GF-D8 (cell line): ENCODE results near the gene PLA2R1.
"Not testable (repeated sequence)": the region's sequence is repeated elsewhere in the genome, so short reads cannot be mapped to it uniquely, and the experiment has no call there.

ENCODE experiments used
- DNase-seq: peaks from one replicate; lab custom pipeline; 2025; lab: John Stamatoyannopoulos, UW

Gene PLA2R1

DNA sequence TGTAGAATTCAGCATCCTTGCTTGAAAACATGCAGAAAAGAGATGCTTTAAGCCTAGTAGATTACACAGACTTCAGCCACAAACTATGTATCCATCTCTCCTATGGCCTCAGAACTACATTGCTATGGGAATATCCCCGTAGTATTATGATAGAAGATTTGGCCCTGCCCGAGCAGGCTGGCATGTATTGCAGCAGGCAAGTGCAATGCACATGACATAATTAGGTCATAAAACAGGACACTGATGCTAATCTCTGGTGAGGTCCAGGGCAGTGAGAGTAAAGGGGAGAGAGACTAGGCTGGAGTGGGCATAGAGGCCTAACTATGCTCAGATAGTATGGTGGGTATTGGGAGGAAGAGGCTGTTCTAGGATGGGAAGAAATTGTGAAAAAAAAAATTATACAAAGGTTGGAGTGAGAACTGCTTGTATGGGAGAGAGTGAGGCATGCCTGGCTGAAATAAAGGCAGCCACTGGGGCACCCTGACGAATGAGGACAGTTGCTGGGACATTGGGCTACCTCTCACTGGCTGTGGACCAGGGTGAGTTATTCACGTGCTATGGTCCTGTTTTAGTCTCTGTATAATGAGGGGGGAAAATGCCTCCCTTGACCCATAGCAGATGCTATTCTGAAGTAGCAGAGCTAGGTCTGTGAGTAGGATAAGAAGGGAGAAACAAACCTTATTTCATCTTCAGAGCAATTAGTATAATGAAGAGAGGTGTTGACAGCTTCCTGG, 1.6 kb upstream of the PLA2R1 start:
- no peak for DNase-seq

DNA sequence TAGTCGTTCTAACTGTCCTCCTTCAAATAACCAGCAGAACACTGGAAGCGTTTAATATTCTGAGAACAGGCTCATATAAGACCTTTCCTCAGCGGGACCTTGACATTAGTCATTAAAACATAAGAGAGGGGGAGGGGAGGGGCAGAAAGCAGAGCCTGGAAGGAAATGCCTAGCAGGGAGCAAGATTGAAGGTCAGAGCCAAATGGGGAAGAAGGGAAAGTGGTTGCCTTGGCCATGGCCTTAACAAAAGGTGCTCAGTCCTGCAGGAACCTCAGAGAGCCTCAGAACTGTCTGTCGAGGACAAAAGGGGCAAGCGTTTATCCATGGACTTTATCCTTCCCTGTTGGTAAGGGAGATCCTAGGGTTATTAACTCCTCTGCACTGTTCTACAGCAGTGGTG, 856 bp upstream of the PLA2R1 start:
- DNase-seq = no peak

DNA sequence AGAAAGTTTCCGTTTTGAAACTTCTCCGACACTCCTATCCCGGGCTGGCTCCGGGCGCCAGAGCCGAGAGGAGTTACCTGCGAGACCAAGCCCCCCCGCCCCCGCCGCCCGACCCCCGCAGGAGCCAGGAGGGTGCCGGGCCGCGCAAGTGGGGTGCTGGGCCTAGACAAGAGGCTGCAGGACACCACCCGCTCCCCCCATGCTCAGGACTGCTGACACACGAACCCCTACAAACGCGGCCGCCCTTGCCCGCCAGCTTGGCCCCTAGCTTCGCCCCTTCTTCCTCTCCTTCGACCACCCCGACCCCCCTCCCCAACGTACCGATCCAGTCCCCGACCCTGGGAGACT, 497 bp downstream of the PLA2R1 start:
- no peak for DNase-seq

DNA sequence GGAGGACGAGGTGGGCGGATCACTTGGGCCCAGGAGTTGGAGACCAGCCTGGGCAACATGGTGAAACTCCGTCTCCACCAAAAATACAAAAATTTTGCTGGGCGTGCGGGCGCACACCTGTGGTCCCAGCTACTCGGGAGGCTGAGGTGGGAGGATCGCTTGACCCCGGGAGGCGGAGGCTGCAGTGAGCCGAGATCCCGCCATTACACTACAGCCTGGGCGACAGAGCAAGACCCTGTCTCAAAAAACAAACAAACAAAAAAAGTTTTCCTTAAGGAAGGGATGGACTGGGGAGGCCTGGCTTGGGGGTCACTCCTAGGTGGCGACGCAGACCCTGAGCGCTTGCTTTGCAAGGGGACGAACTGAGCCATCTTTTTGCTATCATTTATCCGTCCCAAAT, 882 bp downstream of the PLA2R1 start:
- DNase-seq = no peak

DNA sequence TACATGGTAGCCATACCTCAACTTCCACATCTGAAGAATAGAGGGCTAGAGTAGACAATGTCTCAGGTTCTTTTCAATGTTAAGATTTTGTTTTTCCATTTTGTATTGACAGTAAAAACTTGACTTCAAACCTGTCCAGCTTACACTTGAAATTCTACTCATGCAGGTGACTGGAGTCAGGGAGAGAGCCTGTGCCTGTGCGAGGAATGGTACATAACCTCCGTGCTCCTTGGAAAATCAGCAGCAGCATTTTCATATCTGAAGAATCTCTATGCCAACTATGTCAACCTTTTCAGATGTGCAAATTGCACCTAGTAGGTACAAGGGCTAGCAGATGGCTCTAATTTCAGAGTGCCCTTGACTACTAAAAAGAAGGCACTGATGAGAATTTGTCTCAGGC, 2.1 kb downstream of the PLA2R1 start:
- DNase-seq = no peak

DNA sequence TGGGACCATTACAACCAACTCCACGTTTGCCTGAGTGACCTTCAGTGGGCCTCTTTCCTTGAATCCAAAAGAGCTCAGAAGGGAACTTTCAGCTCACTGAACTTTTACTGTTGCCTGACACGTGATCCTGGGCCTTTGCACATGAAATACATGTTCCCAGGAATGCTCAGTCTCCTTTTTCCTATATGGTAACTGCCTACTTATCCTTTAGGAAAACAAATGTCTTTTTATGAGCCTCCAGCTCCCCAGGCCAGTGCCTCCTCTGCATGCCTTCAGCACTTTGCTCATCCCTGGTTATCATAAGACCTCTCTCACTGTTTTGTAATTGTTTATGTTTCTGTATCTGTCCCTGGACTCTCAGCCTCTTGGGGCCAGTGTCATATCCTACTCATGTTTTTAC, 5.1 kb downstream of the PLA2R1 start:
- no peak for DNase-seq

DNA sequence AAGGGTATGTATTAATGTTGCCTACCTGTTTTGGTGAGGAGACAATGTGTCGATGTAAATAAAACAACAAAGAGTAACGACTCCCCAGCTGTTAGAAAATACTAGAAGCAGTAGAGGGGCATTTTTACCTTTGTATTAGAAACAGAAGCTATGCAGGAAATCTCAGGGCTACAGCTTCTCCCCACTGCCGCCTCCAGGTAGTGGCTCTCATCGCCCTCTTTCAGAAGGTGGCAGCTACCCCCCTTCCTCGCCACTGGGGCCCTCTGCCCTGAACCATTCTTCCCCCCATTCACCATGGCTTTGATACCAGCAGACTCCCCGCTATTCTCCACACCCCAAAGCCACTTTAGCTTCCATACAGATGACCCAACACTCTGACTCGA, 6.7 kb downstream of the PLA2R1 start:
- DNase-seq = no peak

DNA sequence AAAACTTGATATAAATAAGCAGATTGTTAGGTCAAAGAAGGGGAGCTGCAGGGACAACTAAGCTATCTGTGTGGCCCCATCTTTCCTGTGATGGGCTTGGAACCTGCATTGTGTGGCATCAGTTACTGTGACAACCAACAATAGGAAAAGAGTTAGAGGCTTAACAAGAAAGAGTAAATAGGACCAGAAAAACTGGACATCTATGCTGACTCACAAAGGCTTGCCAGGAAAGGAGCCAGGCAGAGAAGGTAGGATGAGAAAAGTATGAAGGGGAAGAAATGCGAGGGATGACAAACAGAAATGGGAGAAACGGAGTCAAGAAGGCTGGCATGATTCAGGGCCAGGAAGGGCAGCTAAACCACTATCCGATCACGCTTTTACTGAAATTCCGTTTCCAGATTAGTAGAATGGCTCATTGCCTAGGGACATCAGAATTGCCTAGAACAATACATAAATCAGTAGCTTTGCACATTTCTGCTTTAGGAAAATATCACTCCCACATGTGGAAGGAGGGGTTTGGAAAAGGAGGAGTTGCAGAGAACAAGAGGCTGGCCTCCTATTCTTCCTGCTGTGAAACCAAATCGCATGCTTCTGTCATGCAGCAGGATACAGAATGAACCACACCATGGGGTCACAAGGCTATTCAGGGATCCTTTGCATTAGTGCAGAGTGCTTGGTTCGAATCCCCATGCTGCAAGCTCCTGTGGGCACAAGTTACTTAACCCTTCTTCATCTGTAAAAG, 7.3 kb downstream of the PLA2R1 start:
- no peak for DNase-seq

DNA sequence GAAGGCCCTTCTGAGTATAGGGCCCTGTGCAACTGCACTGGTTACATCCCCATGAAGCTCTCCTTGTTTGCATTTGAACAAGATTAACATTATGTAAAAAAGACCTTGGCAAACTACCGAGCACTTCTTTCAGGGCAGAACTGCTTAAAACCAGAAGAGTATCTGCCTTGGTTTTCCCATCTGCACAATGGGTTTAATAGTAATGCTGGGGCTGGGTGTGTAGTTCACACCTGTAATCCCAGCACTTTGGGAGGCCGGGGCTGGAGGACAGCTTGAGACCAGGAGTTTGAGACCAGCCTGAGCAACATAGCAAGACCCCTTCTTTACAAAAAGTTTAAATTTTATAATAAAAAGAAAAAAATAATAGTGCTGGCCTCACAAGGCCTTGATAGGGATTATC, 8.5 kb downstream of the PLA2R1 start:
- DNase-seq = no peak

DNA sequence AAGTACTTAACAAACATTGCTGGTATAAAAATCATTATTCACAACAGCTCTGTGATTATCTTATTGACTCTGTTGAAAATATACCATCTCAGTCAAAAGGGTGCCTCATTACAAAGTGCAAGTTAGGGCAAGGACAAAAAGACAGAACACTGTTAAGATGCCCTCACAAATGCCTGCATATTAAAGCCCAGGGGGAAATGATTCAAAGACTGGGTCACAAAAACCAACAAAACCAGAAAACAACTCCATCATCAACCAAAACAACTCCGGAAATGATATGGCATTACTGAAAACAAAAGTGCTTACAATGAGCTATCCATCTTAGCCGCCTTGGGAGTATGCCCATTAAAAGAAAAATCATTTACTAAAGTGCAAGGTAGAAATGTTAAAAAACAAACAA, 9.9 kb downstream of the PLA2R1 start:
- DNase-seq = no peak

DNA sequence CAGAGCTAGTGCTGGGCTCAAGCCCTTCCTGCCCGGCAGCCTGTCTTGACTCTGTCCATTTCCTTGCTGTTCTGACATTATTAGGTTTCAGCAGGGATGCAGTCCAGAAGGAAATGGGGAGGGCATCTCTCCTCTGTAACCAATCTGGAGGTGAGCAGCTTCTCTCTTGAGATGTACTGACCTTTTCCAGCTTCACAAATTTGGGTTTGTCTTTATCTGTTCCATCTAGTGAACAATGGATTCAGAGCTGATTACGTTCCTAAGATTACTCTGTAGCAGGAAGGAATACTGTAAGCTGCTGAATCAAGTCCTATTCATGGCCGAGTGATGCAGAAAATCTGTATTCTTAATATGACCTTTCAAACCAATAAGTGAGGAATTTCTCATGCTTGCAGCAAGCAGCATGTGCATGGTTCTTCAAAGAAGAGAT, 11.0 kb downstream of the PLA2R1 start:
- DNase-seq = no peak

DNA sequence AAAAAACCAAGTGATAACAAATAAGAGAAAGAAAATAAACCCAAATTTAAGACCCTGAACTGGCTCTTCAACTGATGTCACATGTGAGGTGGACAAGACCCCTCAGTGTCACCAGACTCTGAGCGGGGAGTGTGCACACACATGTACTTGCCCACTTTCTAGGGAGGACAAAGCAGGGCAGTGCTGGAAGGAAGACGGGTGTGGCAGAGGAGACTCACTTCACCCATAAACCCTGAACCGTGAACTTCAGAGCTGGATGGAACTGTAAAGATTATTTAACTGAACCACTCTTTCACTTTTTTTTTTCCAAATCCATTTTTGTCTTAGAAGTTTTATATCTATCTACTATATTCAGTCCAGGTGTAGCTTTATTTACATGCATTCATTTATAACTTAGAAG, 12.3 kb downstream of the PLA2R1 start:
- DNase-seq = no peak

DNA sequence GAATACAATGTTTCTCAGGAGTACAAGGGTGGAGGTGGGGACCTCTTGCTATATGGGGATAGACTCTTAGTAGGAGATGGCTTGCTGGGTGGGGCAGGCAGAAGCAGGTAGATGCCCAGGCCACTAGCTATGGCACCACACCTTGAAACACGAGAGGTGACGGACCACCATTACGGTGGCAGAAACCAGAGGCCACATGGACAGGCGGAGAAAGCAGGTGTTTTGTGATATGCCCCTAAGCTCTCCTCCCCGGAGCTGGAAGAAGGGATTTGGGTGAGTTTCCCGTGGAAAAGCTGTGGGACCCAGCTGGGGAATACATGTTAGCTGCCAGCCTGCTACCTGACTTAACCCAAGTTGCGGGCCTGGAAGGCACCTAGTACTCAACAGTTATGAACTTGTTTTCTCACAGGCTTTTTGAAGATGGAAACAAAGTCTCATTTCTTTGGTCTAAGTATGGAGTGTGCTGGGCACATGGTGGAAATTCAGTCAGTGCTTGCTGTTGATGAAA, 16.7 kb downstream of the PLA2R1 start:
- no peak for DNase-seq

DNA sequence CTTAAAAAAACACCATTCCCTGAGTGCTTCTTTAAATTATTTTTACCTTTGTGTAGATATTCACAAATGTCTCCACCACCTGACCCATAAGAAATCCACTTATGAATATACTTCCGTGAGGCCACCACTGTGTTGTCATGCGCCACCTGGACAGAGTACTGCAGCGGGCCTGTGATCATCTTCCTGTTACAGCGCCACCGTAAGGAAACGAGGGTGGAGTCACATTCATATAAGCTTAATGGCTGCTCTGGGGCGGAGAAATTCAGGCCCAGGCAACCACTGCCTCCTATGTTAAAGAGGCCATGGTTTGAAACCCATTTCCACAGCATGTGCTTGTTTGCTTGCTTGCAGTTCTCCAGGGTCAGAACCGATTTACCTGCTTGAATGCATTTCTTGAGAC, 17.7 kb downstream of the PLA2R1 start:
- DNase-seq = no peak

DNA sequence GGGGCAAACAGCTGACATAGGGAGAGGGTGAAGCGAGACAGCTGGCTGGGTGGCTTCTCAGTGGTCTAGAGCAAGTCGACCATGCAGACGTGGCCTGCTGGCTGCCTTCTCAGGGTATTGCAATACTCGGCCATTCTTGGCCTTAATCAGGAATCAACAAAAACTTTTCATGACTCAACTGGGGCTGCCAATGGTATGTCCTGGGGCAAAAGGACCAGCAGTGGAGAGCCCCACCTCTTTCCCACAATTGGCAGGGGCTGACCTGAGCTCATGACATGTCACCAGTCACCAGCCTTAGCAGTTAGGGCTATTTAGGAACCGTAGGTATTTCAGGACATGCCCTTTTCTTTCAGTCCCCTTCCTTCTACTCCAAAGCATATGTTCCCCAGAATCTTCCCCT, 19.1 kb downstream of the PLA2R1 start:
- DNase-seq = no peak

DNA sequence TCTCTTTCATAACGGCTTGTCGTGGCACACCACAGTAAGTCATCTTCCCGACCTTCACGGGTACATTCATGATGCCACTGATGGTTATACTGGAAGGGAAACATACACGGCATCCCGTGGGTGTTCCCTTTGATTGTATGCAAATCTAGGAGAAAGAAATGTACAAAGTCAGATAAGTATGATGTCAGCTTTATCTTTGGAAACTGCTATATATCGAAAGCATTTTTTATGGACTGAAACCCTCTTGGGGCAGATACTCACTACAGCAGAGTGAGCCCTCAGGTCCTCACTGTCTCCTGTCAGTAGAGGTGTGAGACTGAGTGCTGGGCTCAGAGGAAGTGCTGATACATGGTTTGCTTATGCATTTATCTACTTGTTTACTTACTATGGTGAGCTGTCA, 20.4 kb downstream of the PLA2R1 start:
- no peak for DNase-seq

DNA sequence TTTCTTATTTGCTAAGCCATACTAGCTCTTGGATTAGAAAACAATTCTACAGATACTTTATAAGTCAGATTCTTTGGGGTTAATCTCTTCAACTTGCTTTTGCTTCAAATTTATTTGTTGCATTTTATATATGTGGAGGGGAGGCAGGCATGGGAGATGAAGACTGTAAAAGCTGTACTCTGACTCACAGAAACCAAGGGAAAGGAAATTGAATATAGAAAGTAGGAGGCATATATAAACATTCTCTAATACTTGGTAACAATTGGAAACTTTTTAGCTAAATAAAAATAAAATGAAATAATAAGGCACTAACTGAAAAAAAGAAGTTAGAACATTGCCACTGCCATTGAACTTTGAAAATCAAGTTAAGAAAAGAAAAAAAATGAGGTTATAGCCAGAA, 21.3 kb downstream of the PLA2R1 start:
- no peak for DNase-seq

DNA sequence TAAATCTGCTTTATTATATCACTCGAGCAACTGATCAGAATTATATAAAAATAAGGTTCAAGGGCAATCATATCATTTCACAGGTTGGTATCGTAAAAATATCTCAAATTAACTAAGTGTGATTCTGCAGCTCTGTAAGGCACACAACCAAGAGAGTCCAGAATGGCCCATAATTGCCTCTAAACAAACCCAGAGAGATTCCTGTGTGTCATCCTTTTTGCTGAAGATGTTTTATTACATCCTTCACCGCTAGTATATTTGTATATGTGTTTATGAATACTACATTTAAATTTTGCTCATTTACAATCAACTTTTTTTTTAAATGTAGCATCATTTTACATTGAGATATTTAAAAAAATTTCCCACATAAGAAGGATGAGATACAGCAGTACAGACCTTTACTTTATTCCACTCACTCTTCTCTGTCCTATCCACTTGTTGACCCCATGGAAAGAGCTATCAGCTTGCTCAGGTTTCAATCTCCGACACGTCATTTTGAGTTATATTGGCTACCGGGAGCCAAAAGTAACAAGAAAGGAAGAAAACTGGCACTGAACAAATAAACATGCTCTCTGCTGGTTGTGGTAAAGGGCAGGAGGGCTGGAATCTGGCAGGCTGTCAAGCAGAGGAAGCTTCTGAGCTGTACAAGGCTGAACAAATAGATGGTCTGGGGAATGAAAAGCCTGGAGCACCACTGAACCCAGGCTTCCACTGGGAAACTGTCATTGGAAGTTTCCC, 23.1 kb downstream of the PLA2R1 start:
- DNase-seq = no peak

DNA sequence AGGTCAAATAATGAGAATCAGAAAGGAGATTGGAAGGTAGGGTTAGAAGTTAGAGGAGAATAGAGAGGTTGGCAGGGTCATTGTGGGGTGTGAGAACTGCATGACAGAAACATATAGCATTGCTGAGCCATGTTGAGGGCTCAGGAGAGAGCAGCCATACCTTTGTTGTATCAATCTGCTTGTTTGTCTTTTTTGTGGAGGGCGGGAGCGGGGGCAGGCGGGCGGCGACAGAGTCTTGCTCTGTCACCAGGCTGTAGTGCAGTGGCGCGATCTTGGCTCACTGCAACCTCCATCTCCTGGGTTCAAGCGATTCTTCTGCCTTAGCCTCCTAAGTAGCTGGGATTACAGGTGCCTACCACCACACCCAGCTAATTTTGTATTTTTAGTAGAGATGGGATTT, 23.8 kb downstream of the PLA2R1 start:
- not testable (repeated sequence) for DNase-seq

DNA sequence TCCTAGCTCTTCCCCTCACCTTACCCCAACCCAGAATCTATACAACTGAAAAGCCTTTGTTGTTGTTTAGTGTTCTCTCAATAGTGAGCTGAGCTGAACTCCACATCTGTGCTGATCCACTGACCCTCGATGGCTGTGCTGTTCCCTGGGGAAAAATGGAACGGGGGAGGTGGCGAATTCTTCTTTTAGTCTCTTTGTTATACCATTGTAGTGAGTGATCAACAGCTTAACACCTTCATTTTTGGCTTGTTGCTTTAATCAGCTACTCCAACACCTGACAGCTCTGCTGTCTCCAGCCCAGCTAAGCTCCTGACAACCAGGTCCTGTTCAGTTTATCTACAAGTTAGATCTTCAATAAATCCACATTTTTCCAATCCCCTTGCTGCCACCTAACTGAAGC, 25.7 kb downstream of the PLA2R1 start:
- no peak for DNase-seq

DNA sequence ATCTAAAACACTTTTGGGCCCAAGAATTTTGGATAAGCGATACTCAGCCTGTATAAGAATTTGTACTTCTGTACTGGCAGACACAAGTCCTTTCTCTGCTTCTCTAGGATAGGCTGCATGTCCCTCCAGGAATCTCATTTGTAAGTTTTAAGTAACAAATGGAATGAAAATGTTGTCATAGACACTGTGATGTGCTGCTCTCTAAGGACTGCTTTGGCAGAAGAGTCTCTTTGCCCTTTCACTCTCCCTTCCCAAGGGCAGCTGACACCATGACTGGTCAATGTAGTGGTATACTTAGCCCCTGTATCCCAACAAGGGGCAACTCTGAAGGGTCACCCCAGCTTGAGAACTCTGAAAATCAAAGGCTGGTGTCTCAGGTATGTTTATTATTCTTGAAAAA, 27.3 kb downstream of the PLA2R1 start:
- DNase-seq = no peak

DNA sequence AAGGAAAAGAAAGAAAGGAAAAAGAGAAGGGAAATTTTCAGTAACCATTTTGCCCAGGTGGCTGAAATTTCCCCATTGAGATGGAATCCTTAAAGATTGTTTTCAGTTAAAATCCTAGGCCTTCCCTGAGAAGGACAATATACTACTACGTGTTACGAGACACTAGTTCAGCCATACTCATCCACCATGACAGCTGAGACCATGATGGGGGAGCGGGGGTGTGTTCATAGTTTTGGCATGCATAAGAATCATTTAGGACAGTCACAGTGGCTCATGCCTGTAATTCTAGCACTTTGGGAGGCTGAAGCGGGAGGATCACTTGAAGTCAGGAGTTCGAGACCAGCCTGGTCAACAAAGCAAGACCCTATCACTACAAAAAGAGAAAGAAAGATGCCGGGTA, 28.0 kb downstream of the PLA2R1 start:
- no peak for DNase-seq

DNA sequence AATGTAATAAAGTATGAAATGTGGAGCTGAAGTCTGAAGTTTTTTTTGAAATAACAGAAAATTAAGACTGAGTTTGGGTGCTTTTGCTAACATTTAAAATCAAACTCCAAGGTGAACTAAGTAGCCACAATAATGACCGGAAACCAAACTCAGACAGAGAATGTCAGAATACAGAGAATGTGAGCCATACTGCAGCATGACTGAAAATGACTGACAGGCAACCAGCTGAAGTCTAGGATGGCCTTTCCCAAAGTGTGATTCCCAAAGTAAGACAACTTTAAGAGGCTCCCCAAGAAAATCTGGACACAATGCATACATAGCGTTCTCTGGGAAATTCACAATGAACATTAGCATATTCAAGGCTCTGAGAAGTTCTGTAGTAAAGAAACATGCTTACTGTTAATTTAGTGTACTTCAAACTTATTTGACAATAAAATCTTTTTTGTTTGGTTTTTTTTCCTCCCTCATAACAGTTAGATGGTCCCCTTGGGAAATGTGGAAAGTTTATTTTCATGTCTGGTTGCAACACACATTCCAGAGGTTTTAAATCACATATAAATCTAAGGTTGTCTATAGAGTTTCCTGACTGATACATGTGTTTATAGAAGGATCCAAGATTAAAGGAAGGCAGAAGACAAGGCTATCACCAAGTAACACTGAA, 28.6 kb downstream of the PLA2R1 start:
- DNase-seq = no peak
